SH-SY5Y (cell line): ENCODE data around the gene DPCD.

Experiments used
- GATA2 ChIP-seq: IDR thresholded peaks from 2 replicates; pipeline ENCODE4 v1.6.1; 2011; ENCODE audit warnings: mild to moderate bottlenecking, low read depth, low read length
- GATA3 ChIP-seq: IDR thresholded peaks from 2 replicates; pipeline ENCODE4 v1.6.1; 2011; ENCODE audit warnings: low read depth, mild to moderate bottlenecking, low read length, moderate library complexity

Gene DPCD

GRCh38 chr10:101572785-101573184 is 15.3 kb upstream of the DPCD start:
- TF ChIP-seq GATA3 (no peak), GATA2 (no peak)

DNA sequence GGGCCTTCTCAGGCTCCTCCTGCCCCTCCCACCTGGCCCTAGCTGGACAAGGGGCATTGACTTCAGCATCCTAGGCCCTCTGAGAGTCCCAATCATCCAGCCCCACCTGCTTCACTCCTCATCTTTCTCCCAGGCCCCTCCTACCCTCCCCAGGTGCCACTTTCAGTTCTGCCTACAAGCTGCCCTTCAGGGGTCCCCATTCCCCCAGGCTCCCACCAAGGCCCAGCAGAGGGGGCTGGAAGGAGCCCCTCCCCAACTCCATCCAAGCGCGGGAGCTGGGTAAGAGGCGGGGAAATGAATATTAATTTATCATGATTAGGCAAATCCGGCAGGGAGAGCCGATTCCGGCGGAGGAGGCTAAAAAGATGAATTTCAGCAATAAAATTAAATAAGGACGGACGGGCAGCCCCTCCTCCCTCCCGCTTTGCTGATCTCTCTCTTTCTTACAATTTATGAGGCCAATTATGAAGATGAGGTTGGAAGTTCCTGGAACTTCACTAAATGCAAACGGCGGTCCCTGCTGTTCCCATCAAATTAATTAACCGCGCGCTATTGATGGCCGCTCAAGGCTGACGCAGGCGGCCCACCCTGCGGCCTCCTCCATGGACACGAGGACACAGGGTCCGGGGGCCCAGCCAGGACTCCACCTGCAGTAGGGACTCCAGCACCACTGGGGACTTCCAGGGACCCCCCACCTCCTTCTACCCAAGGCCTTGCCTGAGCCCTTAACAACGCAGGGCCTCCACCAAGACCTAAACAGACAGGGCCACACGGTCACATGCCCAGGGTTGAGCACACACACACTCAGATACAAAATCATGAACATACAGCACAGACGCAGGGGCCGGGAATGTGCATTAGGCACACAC is 14.0 kb upstream of the DPCD start:
- TF ChIP-seq GATA3 (no peak), GATA2 (no peak)

DNA sequence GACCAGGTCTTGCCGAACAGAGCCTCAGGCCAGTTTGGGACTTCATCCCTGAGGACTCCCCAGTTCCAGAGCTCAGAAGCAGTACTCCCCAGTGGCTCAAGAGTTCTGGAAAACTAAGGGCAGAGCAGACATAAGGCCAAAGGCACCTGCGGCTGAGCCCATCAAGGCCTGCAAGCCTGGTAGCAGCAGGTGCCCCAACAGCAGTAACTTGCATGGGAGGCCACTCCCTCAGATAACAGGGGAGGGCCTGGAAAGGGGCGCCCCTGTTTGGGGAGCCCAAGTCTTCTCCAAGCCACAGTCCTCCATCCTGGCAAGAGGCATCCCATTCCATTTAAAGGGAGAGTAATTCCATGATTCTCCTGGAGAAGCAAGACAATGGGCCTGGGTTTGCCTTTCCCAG is 13.0 kb upstream of the DPCD start:
- TF ChIP-seq GATA2 (no peak), GATA3 (no peak)

DNA sequence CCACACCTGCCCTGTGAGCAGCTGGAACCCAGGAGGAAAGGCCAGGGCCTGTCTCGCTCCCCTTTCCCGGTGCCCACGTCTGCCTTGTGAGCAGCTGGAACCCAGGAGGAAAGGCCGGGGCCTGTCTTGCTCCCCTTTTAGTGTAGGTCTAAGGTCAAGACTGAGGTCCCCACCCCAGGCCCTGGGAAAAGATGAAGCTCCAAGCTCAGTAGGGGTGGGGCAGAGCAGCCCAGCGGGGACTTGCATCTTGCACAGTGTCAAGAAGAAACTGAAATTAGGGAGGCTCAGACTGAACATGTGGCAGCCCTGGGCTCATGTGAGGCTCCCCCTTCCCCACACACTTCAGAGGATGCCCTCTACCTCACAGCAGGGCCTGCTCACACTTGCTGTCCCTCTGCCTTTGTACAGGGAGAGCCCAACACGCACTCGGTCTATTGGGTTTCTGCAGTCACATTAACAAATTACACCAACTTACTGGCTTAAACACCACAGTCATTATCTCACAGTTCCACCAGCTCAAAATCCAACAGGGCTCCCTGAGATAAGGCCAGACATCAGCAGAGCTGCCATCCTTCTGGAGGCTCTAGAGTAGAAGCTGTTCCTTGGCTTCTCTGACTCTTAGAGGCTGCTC is 12.4 kb upstream of the DPCD start:
- no peak for TF ChIP-seq GATA3
- no peak for TF ChIP-seq GATA2

GRCh38 chr10:101576211-101576863 is 11.8 kb upstream of the DPCD start:
- TF ChIP-seq GATA3 (no peak), GATA2 (no peak)

- no peak for TF ChIP-seq GATA2
- no peak for TF ChIP-seq GATA3
Observed at GRCh38 chr10:101577121-101577871, 10.8 kb upstream of the DPCD start.

- TF ChIP-seq GATA3 (no peak), GATA2 (no peak)
Observed at GRCh38 chr10:101578192-101578591, 9.9 kb upstream of the DPCD start.

DNA sequence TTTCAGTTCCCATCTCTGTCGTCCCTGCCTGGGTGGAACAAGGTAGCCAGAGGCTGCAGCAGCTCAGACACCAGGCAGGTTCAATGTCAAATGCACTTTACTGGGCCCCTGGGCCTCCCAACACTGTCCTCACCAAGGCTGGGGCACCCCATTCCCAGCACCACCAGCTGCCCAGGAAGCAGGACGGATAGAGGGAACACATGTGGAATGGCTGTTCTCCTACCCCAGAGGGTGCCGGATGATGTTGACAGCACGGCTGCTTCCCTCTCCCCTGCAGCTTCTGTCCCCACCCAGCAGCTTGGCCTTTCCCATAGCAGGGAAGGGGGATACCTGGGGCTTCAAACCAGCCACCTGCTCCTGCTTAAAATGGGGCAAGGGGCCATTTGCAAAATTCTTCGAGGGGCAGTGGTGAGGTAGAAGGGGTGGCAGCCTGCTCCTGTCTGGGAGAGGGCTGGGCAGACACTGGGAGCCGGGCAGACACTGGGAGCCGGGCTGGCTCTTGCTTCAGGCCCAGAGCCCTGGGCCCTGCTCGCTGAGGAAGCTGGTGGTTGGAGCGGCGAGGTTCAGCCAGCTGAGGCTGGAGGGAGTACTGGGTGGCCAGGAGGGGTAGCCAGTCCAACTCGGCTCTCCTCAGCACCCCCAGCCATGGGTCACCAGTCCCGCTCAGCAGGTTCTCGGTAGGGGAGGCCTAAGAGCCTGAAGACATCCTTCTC is 9.2 kb upstream of the DPCD start:
- TF ChIP-seq GATA3 (no peak), GATA2 (no peak)

DNA sequence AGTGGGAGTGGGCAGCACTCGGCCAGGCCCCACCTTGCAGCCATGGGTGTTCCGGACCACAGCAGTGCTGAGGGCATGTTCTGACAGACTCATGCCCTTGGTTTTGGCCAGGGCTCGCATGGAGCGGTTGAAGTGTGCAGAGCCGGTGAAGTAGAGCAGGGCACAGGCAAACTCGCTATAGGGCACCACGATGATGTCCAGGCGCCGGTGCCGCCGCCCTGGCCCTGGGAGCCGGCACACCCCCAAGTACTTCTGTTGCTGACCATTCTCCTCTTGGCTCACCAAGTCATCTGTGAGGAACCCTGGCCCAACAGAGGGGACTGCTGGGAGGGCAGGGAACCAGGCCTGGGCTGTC is 8.6 kb upstream of the DPCD start:
- no peak for TF ChIP-seq GATA2
- no peak for TF ChIP-seq GATA3

GRCh38 chr10:101580486-101581399 is 7.4 kb upstream of the DPCD start:
- no peak for TF ChIP-seq GATA3

- no peak for TF ChIP-seq GATA3
- TF ChIP-seq GATA2, result no peak
Observed at GRCh38 chr10:101585841-101586240, 2.3 kb upstream of the DPCD start.

DNA sequence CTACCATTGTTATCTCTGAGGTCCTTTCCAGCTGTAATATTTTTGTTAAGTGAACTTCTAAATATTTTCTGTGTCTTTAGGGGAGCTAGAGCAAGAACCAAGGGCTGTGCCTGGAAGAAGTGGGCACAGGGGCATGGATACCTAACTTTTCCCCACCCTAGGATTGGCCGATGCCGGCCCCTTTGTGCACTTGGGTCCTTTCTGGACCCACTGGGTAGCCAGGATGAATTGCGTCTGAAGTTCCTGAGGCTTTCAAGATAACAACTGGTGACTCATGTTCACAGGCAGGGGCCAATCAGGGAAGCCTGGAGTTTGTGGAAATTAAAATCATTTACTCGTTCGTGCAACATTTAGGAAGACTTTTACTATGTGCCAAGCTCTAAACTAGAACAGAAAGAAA is 758 bp downstream of the DPCD start:
- no peak for TF ChIP-seq GATA2
- no peak for TF ChIP-seq GATA3
